ENCODE measurements around the gene ANGPTL4.
"Not testable (repeated sequence)": the region's sequence is repeated elsewhere in the genome, so short reads cannot be mapped to it uniquely, and the experiment has no call there.

The ANGPTL4 gene

GRCh38 chr19:8342684-8343482, 21.1 kb upstream of the ANGPTL4 start, which contains the start of gene KANK3:
Gene KANK3, minus strand, starts transcription at chr19:8343262. Its CDS starts 5,434 bp downstream, at chr19:8337828.
- Histone ChIP-seq H3K27ac (no peak within 1 kb of the TSS), H3K9me3 (ENCODE audit: severe bottlenecking) (no peaks in the 10 kb centered on the region), H3K36me3 (no peaks in the 10 kb centered on the region), H3K27me3 (ENCODE audit: insufficient read depth, low read depth, severe bottlenecking) (peaks cover 4% of the 10 kb centered on the region), H3K4me3 (ENCODE audit: low read depth, low read length) (peak within 1 kb of the TSS; percentile 62)
- peak; percentile 98 for DNase-seq
- TF ChIP-seq, protein P1, sequence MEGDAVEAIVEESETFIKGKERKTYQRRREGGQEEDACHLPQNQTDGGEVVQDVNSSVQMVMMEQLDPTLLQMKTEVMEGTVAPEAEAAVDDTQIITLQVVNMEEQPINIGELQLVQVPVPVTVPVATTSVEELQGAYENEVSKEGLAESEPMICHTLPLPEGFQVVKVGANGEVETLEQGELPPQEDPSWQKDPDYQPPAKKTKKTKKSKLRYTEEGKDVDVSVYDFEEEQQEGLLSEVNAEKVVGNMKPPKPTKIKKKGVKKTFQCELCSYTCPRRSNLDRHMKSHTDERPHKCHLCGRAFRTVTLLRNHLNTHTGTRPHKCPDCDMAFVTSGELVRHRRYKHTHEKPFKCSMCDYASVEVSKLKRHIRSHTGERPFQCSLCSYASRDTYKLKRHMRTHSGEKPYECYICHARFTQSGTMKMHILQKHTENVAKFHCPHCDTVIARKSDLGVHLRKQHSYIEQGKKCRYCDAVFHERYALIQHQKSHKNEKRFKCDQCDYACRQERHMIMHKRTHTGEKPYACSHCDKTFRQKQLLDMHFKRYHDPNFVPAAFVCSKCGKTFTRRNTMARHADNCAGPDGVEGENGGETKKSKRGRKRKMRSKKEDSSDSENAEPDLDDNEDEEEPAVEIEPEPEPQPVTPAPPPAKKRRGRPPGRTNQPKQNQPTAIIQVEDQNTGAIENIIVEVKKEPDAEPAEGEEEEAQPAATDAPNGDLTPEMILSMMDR (IDR thresholded peaks at IDR 0.05; ENCODE audit: low read depth, low read length): no peak

DNA sequence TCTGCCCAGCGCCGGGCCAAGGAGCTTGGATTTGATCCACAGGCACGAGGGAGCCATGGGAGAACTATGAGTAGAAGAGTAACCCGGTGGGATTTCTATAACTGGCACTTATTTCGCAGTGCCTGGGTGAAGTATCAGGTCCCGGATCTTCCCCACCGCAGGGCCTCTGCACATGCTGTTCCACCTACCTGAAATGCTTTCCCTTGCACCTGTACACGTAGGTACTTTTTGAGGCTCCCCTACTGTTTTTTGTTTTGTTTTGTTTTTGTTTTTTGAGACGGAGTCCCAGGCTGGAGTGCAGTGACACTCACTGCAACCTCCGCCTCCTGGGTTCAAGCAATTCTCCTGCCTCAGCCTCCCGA, 20.5 kb upstream of the ANGPTL4 start:
- Histone ChIP-seq H3K9me3 (ENCODE audit: severe bottlenecking) (no peaks in the 10 kb centered on the region), H3K27ac (no peak overlapping the region), H3K4me3 (ENCODE audit: low read depth, low read length) (no peak overlapping the region), H3K27me3 (ENCODE audit: insufficient read depth, low read depth, severe bottlenecking) (peaks cover 4% of the 10 kb centered on the region), H3K36me3 (no peaks in the 10 kb centered on the region)
- no peak for DNase-seq
- TF ChIP-seq, protein P1 (IDR thresholded peaks at IDR 0.05; ENCODE audit: low read depth, low read length): no peak

DNA sequence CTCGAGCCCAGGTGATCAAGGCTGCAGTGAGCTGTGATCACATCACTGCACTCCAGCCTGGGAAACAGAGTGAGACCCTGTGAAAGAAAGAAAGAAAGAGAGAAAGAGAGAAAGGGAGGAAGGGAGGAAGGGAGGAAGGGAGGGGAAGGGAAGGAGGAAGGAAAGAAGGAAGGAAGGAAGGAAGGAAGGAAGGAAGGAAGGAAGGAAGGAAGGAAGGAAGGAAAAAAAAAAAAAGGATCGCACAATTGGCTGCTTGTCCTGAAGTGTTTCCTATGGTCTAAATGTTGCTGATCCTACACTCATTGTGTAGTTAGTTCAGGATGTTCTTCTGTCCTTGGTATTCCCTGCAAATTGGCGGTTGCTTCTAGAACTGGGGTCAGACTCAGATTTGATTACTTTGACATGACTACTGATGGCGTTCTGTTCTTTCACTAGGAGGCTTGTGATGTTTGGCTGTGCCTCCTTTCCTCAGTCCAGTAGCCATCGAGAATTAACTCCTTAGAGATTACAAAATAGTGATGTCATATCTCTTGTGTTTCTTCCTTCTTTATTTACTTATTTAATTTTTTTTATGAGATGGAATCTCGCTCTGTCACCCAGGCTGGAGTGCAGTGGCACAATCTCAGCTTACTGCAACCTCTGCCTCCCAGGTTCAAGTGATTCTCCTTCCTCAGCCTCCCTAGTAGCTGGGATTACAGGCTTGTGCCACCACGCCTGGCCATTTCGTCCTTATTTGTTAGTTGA, 14.2 kb upstream of the ANGPTL4 start:
- not testable (repeated sequence) for H3K27me3 ChIP-seq (ENCODE audit: insufficient read depth, low read depth, severe bottlenecking); H3K27ac ChIP-seq; H3K36me3 ChIP-seq; DNase-seq; H3K9me3 ChIP-seq (ENCODE audit: severe bottlenecking); H3K4me3 ChIP-seq (ENCODE audit: low read depth, low read length)

GRCh38 chr19:8352134-8352827, 11.7 kb upstream of the ANGPTL4 start:
- Histone ChIP-seq H3K4me3 (ENCODE audit: low read depth, low read length) (no peak overlapping the region), H3K27me3 (ENCODE audit: insufficient read depth, low read depth, severe bottlenecking) (no peaks in the 10 kb centered on the region), H3K9me3 (ENCODE audit: severe bottlenecking) (no peaks in the 10 kb centered on the region), H3K36me3 (no peaks in the 10 kb centered on the region), H3K27ac (no peak overlapping the region)
- TF ChIP-seq, protein P1 (IDR thresholded peaks at IDR 0.05; ENCODE audit: low read depth, low read length): no peak
- DNase-seq: no peak

- not testable (repeated sequence) for H3K9me3 ChIP-seq (ENCODE audit: severe bottlenecking); H3K27me3 ChIP-seq (ENCODE audit: insufficient read depth, low read depth, severe bottlenecking); H3K4me3 ChIP-seq (ENCODE audit: low read depth, low read length); H3K36me3 ChIP-seq; H3K27ac ChIP-seq; DNase-seq
These were observed 11.1 kb upstream of the ANGPTL4 start for GRCh38 chr19:8352845-8353244.

DNA sequence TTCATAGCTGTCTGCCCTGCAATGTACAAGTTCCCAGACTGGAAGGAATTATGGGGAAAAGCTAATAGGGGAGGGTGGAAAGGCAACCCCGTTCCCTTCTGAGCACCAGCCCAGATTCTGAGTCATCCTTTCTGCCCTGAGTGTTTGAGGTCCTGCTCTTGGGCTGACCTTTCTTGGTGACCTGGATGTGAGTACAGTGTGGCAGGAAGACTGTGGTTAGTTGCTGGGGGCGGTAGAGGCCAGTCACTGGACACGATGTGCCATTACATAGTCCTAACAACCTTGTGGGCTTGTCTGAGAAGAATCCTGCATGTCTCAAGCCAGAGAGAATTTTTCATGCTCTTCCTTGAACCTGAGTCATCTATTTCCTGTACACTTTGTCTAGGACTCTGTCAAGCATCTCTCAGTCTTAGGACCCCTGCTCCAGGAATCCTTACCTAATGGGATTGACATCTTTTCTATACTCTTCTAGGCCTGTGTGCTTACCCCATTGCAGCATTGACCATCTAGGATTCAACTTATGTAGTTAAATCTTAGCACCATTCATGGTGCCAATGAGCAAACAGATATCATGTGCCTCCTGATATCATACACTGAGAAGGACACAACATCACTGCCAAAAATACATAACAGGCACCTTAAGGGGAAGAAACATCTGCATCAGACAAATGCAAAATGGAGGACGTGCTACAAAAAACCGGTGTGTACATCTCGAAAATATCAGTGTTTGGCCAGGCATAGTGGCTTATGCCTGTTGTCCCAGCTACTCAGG, 8.1 kb upstream of the ANGPTL4 start:
- TF ChIP-seq, protein P1 (IDR thresholded peaks at IDR 0.05; ENCODE audit: low read depth, low read length): no peak
- Histone ChIP-seq H3K36me3 (no peaks in the 10 kb centered on the region), H3K27ac (no peak overlapping the region), H3K4me3 (ENCODE audit: low read depth, low read length) (no peak overlapping the region), H3K27me3 (ENCODE audit: insufficient read depth, low read depth, severe bottlenecking) (no peaks in the 10 kb centered on the region), H3K9me3 (ENCODE audit: severe bottlenecking) (no peaks in the 10 kb centered on the region)
- no peak for DNase-seq
